HepG2 (cell line): ENCODE results near the gene NEK8. TPM values are rescaled to one million over a fixed set of nuclear protein-coding genes. Genes with fewer than 3 reads are reported as not detected.

Source experiments
- CBX1 ChIP-seq: IDR thresholded peaks from one replicate; pipeline ENCODE4 v1.6.1; 2016; ENCODE audit warnings: antibody characterized with exemption, low read depth
- CCDC6 ChIP-seq: sonication (generic); formaldehyde crosslinking; IDR thresholded peaks from 2 replicates; pipeline ENCODE4 v1.8.1; 2022; ENCODE audit warnings: mild to moderate bottlenecking, missing genetic modification reagents, moderate library complexity
- HMG20A ChIP-seq: IDR thresholded peaks from 2 replicates; pipeline ENCODE4 v1.6.1; 2016; ENCODE audit warnings: borderline replicate concordance
- HMGXB4 ChIP-seq, 2 experiments: sonication (generic) in 1 of 2; formaldehyde crosslinking in 1 of 2; IDR thresholded peaks; 2 replicates each; pipeline versions ENCODE4 v1.4.0 to v1.6.1; 2018 to 2020; ENCODE audit warnings: missing genetic modification reagents in 2 of 2, borderline replicate concordance in 1 of 2, low read depth in 1 of 2, mild to moderate bottlenecking in 1 of 2, missing biosample characterization in 1 of 2
- ISX ChIP-seq: sonication (generic); formaldehyde crosslinking; conservative IDR thresholded peaks from 2 replicates; pipeline ENCODE4 v1.5.0; 2020; ENCODE audit warnings: missing genetic modification reagents
- KDM1A ChIP-seq: IDR thresholded peaks from 2 replicates; pipeline ENCODE4 v1.6.1; 2016; ENCODE audit warnings: missing compliant biosample characterization
- MXD1 ChIP-seq: sonication (generic); formaldehyde crosslinking; IDR thresholded peaks from 2 replicates; pipeline ENCODE4 v1.4.0; 2020; ENCODE audit warnings: mild to moderate bottlenecking, missing genetic modification reagents
- PRMT3 ChIP-seq: sonication (generic); formaldehyde crosslinking; IDR thresholded peaks from 2 replicates; pipeline ENCODE4 v1.8.1; 2022; ENCODE audit warnings: low read depth, mild to moderate bottlenecking, moderate library complexity, missing genetic modification reagents, borderline replicate concordance
- SALL1 ChIP-seq: sonication (generic); formaldehyde crosslinking; IDR thresholded peaks from 2 replicates; pipeline ENCODE4 v1.8.0; 2022; ENCODE audit warnings: mild to moderate bottlenecking, missing genetic modification reagents
- SP2 ChIP-seq: sonication (generic); formaldehyde crosslinking; IDR thresholded peaks from 2 replicates; pipeline ENCODE4 v1.5.1; 2020; ENCODE audit warnings: mild to moderate bottlenecking, missing genetic modification reagents
- THAP11 ChIP-seq: IDR thresholded peaks from 2 replicates; pipeline ENCODE4 v1.6.1; 2016; ENCODE audit warnings: missing biosample characterization, missing genetic modification reagents
- THRA ChIP-seq: sonication (generic); formaldehyde crosslinking; IDR thresholded peaks from 2 replicates; pipeline ENCODE4 v1.4.0; 2020; ENCODE audit warnings: missing genetic modification reagents, borderline replicate concordance
- ZBTB7B ChIP-seq: sonication (generic); formaldehyde crosslinking; IDR thresholded peaks from 2 replicates; pipeline ENCODE4 v1.4.0; 2020; ENCODE audit warnings: missing genetic modification reagents
- ZEB1 ChIP-seq: IDR thresholded peaks from 2 replicates; pipeline ENCODE4 v1.6.1; 2012; ENCODE audit warnings: mild to moderate bottlenecking, low read depth, inconsistent platforms; ENCODE audit not compliant: insufficient replicate concordance
- ZNF121 ChIP-seq: sonication (generic); formaldehyde crosslinking; IDR thresholded peaks from 2 replicates; pipeline ENCODE4 v1.5.0; 2020; ENCODE audit warnings: mild to moderate bottlenecking, missing genetic modification reagents
- ZNF30 ChIP-seq: sonication (generic); formaldehyde crosslinking; IDR thresholded peaks from 2 replicates; pipeline ENCODE4 v1.5.0; 2020; ENCODE audit warnings: mild to moderate bottlenecking, missing genetic modification reagents
- ZNF670 ChIP-seq: sonication (generic); formaldehyde crosslinking; IDR thresholded peaks from 2 replicates; pipeline ENCODE4 v1.8.0; 2022; ENCODE audit warnings: mild to moderate bottlenecking, missing genetic modification reagents, borderline replicate concordance
- ZSCAN20 ChIP-seq: sonication (generic); formaldehyde crosslinking; IDR thresholded peaks from 2 replicates; pipeline ENCODE4 v1.4.0; 2020; ENCODE audit warnings: missing genetic modification reagents, mild to moderate bottlenecking, borderline replicate concordance
- polyA plus RNA-seq, 8 experiments: library from polyadenylated mRNA; depleted of rRNA in 3 of 8; stranded (reverse) in 7 of 8; unstranded in 1 of 8; fragments of >200 nt; fragmentation: Illumina TruSeq in 4 of 8; extraction: Trizol in 4 of 8; gene quantifications; 2 replicates each; pipeline versions ENCODE4 v1.2.1 to v1.2.3, GENCODE V29; 2011 to 2016; ENCODE audit warnings: low read depth in 4 of 8, missing spikeins in 1 of 8, mixed read lengths in 1 of 8; ENCODE audit not compliant: insufficient read depth in 1 of 8
- total RNA-seq, 5 experiments: library from RNA; depleted of rRNA; stranded (reverse); fragments of >200 nt; fragmentation: Illumina TruSeq; extraction: Trizol; gene quantifications; 2 replicates each; pipeline ENCODE4 v1.2.3, GENCODE V29; 2016; ENCODE audit warnings: low read depth in 1 of 5
- TF ChIP-seq, protein P1 (sequence below): sonication (generic); formaldehyde crosslinking; IDR thresholded peaks from 2 replicates; pipeline ENCODE4 v1.5.0; 2020; ENCODE audit warnings: mild to moderate bottlenecking, missing genetic modification reagents, borderline replicate concordance

The NEK8 gene
- total and polyA plus RNA-seq, 2 of the 13 experiments (the other 11 are each of a cell fraction or from before 2014, with no cell fraction given), result 5.8 to 13.5 TPM

DNA sequence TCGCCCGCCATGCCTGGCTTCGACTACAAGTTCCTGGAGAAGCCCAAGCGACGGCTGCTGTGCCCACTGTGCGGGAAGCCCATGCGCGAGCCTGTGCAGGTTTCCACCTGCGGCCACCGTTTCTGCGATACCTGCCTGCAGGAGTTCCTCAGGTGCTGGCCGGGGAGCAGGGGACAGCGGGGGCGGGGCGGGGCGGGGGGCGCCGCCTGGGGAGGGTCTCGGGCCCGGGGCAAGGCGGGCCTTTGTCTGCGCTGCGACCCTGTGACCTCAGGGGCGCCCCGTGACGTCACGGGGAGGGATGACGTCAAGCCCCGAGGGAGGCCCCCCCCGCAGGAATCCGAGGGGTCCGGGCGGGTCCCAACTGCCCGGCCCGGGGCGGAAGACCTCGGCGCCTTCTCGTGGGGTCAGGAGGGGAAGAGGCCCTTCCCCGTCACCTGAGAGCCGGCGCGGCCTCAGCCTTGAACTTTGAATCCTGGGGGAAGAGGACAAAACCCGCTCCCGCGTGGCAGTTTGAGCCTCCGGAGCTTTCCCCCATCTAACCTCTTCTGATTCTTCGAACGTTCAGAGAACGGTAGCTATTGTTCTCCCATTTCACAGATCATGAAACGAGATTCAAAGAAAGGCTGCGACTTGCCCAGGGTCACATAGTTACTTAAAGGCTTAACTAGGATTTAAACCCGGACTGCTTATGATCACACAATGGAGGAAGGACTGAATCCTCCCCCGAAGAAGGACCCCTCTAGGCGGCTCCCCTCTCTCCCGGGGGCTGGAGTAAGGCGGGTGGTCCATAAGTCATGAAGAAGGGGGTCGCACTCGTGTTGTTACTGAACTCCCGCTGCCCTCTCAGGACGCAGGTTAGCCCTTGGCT is 15.8 kb downstream of the NEK8 start (continued):
- TF ChIP-seq HMGXB4 (CRISPR knock-in tag; IDR thresholded peaks at IDR 0.05; ENCODE audit: borderline replicate concordance in 1 of 2, low read depth in 1 of 2), result peak in 1 of 2 experiments; percentile 32; a peak in 2 of 4 replicates
- 0 out of 2 replicates have a peak, but pooled peaks have one; percentile 14 for TF ChIP-seq ZNF670 (CRISPR knock-in tag)
- TF ChIP-seq, protein P1, sequence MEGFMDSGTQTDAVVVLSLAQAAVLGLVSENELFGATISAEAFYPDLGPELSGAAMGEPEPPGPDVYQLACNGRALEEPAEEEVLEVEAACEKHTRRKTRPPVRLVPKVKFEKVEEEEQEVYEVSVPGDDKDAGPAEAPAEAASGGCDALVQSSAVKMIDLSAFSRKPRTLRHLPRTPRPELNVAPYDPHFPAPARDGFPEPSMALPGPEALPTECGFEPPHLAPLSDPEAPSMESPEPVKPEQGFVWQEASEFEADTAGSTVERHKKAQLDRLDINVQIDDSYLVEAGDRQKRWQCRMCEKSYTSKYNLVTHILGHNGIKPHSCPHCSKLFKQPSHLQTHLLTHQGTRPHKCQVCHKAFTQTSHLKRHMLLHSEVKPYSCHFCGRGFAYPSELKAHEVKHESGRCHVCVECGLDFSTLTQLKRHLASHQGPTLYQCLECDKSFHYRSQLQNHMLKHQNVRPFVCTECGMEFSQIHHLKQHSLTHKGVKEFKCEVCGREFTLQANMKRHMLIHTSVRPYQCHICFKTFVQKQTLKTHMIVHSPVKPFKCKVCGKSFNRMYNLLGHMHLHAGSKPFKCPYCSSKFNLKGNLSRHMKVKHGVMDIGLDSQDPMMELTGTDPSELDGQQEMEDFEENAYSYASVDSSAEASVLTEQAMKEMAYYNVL (CRISPR knock-in tag), result 0 out of 2 replicates have a peak, but pooled peaks have one; percentile 19
- peak; percentile 72; the same call in 1 of the 2 replicates for TF ChIP-seq ZBTB7B
- 0 out of 2 replicates have a peak, but pooled peaks have one; percentile 51 for TF ChIP-seq THRA (CRISPR knock-in tag)
- peak; percentile 84; the same call in 1 of the 2 replicates for TF ChIP-seq PRMT3 (CRISPR knock-in tag)
- peak; percentile 23; the same call in 1 of the 2 replicates for TF ChIP-seq THAP11 (CRISPR knock-in tag)
- TF ChIP-seq ZEB1, result no peak
- 0 out of 2 replicates have a peak, but pooled peaks have one; percentile 34 for TF ChIP-seq ZNF30
- no peak for TF ChIP-seq KDM1A (CRISPR knock-in tag)
- TF ChIP-seq CBX1, result peak; percentile 11
- TF ChIP-seq ISX (CRISPR knock-in tag), result no peak
- 0 out of 2 replicates have a peak, but pooled peaks have one; percentile 22 for TF ChIP-seq HMG20A
- no peak; the same call in 1 of the 2 replicates for TF ChIP-seq ZSCAN20 (CRISPR knock-in tag)
- TF ChIP-seq ZNF121 (CRISPR knock-in tag), result no peak
- 0 out of 2 replicates have a peak, but pooled peaks have one; percentile 24 for TF ChIP-seq SP2
- TF ChIP-seq MXD1 (CRISPR knock-in tag), result no peak; the same call in 1 of the 2 replicates
- no peak; the same call in 1 of the 2 replicates for TF ChIP-seq CCDC6
- peak; percentile 66 for TF ChIP-seq SALL1 (CRISPR knock-in tag)
